GM12873 (cell line): ENCODE measurements around the gene ADCY1.

ENCODE experiments used
- TF ChIP-seq, protein P1 (sequence below): IDR thresholded peaks from 2 replicates; pipeline ENCODE4 v1.5.1; 2012; ENCODE audit warnings: low read depth, mild to moderate bottlenecking, moderate library complexity, low read length, control low read depth; ENCODE audit not compliant: insufficient read depth; ENCODE audit errors: missing control alignments

Gene ADCY1

DNA sequence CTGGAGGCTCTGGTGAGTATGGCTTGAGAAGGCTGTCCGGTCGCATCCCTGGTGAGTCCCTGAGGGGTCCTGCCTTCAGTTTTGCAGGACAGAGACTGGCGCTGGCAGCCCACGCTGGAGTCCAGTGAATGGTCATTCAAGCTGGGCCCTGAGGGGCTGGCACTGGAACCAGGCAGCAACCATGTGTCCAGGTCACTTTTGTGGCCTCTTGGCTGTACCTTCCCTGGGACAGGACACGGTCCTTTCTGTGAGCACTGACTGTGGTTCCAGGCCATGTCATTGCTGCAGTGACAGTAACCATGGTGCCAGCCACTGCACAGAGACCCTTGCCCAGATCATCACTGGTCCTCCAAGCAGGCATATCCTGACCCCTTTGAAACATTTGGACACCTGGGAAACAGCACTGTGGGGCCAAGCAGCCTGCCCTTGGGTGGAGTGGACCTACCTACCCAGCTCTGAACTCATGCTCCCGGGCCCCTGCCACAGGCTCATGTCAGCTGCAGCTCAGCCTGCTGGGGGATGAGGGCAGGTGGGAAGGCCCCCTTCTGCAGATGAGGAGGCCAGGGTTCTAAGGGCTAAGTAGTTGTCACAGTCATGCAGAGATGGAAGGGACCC, 72.1 kb downstream of the ADCY1 start:
- TF ChIP-seq, protein P1, sequence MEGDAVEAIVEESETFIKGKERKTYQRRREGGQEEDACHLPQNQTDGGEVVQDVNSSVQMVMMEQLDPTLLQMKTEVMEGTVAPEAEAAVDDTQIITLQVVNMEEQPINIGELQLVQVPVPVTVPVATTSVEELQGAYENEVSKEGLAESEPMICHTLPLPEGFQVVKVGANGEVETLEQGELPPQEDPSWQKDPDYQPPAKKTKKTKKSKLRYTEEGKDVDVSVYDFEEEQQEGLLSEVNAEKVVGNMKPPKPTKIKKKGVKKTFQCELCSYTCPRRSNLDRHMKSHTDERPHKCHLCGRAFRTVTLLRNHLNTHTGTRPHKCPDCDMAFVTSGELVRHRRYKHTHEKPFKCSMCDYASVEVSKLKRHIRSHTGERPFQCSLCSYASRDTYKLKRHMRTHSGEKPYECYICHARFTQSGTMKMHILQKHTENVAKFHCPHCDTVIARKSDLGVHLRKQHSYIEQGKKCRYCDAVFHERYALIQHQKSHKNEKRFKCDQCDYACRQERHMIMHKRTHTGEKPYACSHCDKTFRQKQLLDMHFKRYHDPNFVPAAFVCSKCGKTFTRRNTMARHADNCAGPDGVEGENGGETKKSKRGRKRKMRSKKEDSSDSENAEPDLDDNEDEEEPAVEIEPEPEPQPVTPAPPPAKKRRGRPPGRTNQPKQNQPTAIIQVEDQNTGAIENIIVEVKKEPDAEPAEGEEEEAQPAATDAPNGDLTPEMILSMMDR: no peak

DNA sequence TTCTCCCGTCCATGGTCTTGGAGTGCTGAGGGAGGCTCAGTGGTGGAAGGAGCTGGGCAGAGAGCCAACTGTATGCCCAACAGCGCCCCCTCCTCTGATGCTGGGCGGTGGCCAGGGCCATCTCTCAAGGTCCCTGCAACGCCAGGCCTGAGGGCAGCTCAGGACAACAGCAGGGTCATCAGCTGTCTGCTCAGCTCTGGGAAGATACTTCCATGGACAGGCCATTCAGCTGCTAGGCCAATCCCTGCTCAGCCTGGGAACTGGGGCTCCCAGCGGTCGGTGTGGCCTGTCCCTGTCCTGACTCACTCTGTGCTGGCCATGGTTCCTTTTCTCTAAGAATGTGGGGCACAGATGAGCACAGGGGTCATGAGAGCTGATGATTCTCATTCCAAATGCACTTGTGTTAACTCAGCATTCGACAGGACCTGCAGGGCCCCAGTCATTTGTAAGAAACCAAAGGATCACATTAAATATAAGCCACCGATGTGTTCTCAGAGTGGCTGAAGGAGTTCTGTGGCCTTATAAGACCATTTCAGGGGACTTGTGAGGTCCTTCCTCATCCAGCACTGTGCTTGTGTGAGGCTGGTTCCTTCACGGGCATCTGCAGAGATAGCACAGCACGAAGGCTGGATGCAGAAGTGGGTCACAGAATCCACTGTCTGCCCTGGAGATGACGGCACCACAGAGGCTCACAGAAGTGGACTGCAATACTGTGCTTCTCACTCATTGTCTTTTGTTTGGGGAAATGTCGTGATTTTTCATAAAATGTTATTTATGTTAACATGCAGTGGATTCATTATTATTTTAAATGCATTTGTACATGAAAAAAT, 73.0 kb downstream of the ADCY1 start:
- TF ChIP-seq, protein P1: no peak

DNA sequence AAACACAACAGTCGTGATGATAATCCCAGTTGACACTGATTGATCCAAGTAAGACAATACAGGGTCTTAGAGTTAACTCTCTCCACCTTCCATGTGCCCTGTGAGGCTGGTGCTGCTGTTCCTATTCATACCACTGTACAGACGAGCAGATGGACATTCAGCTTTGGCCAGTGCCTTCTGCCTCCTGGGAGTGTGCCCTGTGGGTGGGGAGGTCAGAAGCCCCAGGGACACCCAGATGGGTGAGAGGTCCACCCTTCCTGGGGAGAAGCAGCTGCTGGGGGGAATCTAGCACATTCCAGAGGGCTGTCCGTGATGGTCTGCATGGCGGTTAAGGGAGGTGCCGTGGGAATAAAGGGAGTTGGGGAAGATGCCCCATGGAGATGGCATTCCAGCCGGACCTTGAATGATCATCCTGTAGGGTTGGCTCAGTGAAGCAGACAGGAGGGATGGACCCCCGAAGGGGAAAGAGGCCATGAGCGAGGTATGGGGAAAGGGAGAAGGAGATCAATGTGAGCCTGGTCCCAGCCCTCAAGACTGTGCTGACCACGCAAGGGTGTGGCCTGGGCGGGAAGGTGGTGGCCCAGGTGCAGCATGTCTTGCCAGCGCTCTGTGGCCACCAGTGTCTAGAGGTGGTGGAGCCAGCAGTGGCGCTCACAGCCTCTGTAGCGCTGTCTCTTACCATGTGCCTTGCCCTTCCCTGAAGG, 74.0 kb downstream of the ADCY1 start:
- TF ChIP-seq, protein P1: no peak

DNA sequence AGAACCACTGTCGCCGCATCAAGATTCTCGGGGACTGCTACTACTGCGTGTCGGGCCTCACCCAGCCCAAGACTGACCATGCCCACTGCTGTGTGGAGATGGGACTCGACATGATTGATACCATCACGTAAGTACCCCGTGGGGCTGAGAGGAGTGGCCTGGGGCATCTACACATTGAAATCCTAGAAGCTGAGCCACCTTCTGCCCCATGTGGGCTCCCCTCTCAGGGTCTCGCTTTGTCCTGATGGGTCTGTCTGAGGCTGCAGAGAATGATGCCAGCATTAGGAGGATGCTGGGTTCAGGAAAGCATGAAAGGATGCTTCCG, 74.5 kb downstream of the ADCY1 start:
- TF ChIP-seq, protein P1: no peak

DNA sequence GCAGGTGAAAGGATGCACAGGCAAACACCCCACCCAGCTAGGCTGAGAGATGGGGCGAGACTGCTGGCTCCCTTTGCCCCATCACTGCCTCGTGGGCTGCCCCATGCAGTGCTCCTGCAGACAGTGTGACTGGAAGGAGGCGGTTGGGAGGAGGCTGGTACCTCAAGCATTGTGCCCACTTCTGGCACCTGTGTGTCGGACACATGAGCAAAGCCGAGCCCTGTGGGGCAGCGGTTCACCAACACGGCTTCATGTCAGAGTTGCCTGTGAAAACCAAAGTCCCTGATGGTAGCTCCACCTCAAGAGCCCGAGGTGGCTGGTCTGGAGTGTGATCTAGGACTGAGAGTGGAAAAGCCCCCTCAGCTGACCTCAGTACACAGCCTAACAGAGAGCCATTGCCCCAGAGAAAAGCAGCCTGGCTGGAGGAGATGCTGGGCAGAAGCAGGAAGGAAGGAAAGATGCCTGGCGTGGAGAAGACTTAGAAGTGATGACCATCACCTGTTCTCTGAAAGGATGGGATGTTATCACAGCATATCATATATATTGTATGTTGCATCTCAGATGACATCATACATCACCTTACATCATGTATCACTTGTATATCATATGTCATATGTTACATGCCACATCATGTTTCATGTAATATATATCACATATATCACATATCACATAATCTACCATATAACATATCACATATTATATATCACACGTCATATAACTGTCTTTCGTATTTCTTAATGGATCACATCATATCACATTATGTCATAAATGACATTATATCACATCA, 75.6 kb downstream of the ADCY1 start:
- TF ChIP-seq, protein P1: no peak

DNA sequence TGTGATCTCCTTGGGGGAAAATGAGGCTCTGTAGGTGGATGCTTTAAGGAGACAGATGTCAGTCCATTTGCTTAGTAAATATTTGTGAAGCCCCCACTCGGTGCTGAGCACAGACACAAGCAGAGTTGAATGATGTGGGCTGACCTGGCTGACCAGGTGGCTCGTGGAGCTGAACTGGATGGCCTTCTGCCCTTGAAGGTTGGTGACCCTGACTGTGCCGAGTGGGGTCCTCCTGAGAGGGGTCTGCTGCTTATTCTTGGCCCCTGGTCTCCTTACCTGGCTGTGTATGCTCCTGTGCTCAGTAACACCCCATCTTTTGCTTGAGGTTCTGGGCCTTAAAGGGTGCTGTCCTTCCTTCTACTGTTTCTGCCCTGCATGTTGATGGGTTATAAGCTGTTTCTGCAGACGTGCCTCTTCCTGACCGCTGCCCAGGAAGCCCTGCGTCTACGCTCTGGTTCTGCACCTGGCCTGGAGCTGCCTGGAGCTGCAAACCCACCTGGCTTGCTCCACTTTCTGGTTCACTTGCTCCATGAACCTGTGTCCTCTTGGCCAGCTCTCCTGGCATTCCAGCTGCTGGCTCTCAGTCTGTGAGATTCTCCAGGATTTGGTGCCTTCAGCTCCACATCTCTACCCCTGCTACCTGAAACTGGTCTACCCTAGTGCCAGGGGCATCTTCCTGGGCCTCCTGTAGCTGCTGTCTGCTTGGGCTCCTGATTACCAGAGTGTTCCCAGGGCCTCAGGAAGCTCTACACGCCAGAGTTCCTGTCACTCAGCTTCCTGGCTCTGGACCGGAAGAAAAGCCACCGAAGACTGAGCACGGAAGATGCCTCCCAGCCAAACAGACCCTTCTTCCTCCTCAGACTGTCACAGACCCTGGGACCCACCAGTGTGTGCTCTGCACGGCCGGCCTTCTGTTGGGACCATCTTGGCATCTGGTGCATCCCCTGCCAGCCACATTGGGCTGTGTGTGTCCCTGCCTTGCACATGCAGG, 76.5 kb downstream of the ADCY1 start:
- TF ChIP-seq, protein P1: no peak
